Tibial nerve (tissue), 4 donors: Measurements from ENCODE around the gene MLLT1.

Source experiments
- EP300 ChIP-seq, 2 donors: sonication (generic); formaldehyde crosslinking; IDR thresholded peaks; one replicate each; pipeline ENCODE4 v1.6.1; 2017; ENCODE audit warnings: antibody characterized with exemption in 2 of 2, mild to moderate bottlenecking in 1 of 2
- POLR2A ChIP-seq, 2 donors: fragments of 450-650 bp; IDR thresholded peaks; one replicate each; pipeline ENCODE4 v1.6.1; 2017; ENCODE audit warnings: antibody characterized with exemption in 2 of 2, mild to moderate bottlenecking in 2 of 2, moderate library complexity in 2 of 2
- TF ChIP-seq, protein P1 (sequence below), 5 experiments: fragments of 200-600 bp in 3 of 5; fragments of 450-650 bp in 2 of 5; sonication (generic) in 3 of 5; IDR thresholded peaks; one replicate each; pipeline ENCODE4 v1.5.1; 2016 to 2019; ENCODE audit warnings: antibody characterized with exemption in 5 of 5, mild to moderate bottlenecking in 3 of 5, moderate library complexity in 2 of 5

GRCh38 chr19:6242677-6243076 is 37.1 kb downstream of the MLLT1 start:
- TF ChIP-seq POLR2A (IDR thresholded peaks at IDR 0.05) (no peak), EP300 (IDR thresholded peaks at IDR 0.05) (no peak)
- TF ChIP-seq, protein P1, sequence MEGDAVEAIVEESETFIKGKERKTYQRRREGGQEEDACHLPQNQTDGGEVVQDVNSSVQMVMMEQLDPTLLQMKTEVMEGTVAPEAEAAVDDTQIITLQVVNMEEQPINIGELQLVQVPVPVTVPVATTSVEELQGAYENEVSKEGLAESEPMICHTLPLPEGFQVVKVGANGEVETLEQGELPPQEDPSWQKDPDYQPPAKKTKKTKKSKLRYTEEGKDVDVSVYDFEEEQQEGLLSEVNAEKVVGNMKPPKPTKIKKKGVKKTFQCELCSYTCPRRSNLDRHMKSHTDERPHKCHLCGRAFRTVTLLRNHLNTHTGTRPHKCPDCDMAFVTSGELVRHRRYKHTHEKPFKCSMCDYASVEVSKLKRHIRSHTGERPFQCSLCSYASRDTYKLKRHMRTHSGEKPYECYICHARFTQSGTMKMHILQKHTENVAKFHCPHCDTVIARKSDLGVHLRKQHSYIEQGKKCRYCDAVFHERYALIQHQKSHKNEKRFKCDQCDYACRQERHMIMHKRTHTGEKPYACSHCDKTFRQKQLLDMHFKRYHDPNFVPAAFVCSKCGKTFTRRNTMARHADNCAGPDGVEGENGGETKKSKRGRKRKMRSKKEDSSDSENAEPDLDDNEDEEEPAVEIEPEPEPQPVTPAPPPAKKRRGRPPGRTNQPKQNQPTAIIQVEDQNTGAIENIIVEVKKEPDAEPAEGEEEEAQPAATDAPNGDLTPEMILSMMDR (IDR thresholded peaks at IDR 0.05), result no peak
